ENCODE results near the gene ARVCF.

GRCh38 chr22:20022978-20023613 lies 6.5 kb upstream of the ARVCF start:
- TF ChIP-seq CTCF (IDR thresholded peaks at IDR 0.05) (no peak), POLR2A (IDR thresholded peaks at IDR 0.05) (no peak), POLR2AphosphoS5 (IDR thresholded peaks at IDR 0.05) (no peak), EP300 (IDR thresholded peaks at IDR 0.05) (no peak)
